Measurements from ENCODE around the gene DCUN1D3. TPM values are rescaled to one million over a fixed set of nuclear protein-coding genes. Genes with fewer than 3 reads are reported as not detected.

Gene DCUN1D3
- total RNA-seq, 1 donor from 2014 or later: 12.9 TPM

GRCh38 chr16:20944861-20945574, 44.9 kb upstream of the DCUN1D3 start:
- DNase-seq (ENCODE audit: extremely low spot score, unreplicated experiment): no peak
- Mint-ChIP-seq H3K4me3 (no peak overlapping the region), H3K27ac (no peak overlapping the region), H3K9me3 (no peaks in the 10 kb centered on the region), H3K4me1 (ENCODE audit: unreplicated experiment) (no peaks in the 10 kb centered on the region), H3K36me3 (no peaks in the 10 kb centered on the region), H3K27me3 (no peaks in the 10 kb centered on the region)
- TF ChIP-seq CTCF (conservative IDR thresholded peaks at IDR 0.05): no peak

- no peaks in the 10 kb centered on the region for H3K36me3 Mint-ChIP-seq
- no peaks in the 10 kb centered on the region for H3K27me3 Mint-ChIP-seq
- no peak for DNase-seq (ENCODE audit: extremely low spot score, unreplicated experiment)
- no peak for TF ChIP-seq CTCF (conservative IDR thresholded peaks at IDR 0.05)
- no peak overlapping the region for H3K27ac Mint-ChIP-seq
- H3K9me3 Mint-ChIP-seq: no peaks in the 10 kb centered on the region
- no peak overlapping the region for H3K4me3 Mint-ChIP-seq
- H3K4me1 Mint-ChIP-seq (ENCODE audit: unreplicated experiment): no peaks in the 10 kb centered on the region
These were observed 42.1 kb upstream of the DCUN1D3 start for GRCh38 chr16:20942256-20942655.

GRCh38 chr16:20941636-20941926, 41.4 kb upstream of the DCUN1D3 start:
- Mint-ChIP-seq H3K27ac (no peak overlapping the region), H3K4me1 (ENCODE audit: unreplicated experiment) (no peaks in the 10 kb centered on the region), H3K9me3 (no peaks in the 10 kb centered on the region), H3K36me3 (no peaks in the 10 kb centered on the region), H3K4me3 (no peak overlapping the region), H3K27me3 (no peaks in the 10 kb centered on the region)
- DNase-seq (ENCODE audit: extremely low spot score, unreplicated experiment): no peak
- no peak for TF ChIP-seq CTCF (conservative IDR thresholded peaks at IDR 0.05)

GRCh38 chr16:20940871-20941635, 40.9 kb upstream of the DCUN1D3 start:
- Mint-ChIP-seq H3K27ac (no peak overlapping the region), H3K9me3 (no peaks in the 10 kb centered on the region), H3K4me3 (no peak overlapping the region), H3K27me3 (no peaks in the 10 kb centered on the region), H3K4me1 (ENCODE audit: unreplicated experiment) (no peaks in the 10 kb centered on the region), H3K36me3 (no peaks in the 10 kb centered on the region)
- DNase-seq (ENCODE audit: extremely low spot score, unreplicated experiment): no peak
- no peak for TF ChIP-seq CTCF (conservative IDR thresholded peaks at IDR 0.05)

GRCh38 chr16:20939611-20940010, 39.5 kb upstream of the DCUN1D3 start:
- no peak overlapping the region for H3K27ac Mint-ChIP-seq
- H3K4me1 Mint-ChIP-seq (ENCODE audit: unreplicated experiment): no peaks in the 10 kb centered on the region
- no peak for TF ChIP-seq CTCF (conservative IDR thresholded peaks at IDR 0.05)
- DNase-seq (ENCODE audit: extremely low spot score, unreplicated experiment): no peak
- H3K4me3 Mint-ChIP-seq: no peak overlapping the region
- no peaks in the 10 kb centered on the region for H3K27me3 Mint-ChIP-seq
- no peaks in the 10 kb centered on the region for H3K9me3 Mint-ChIP-seq
- no peaks in the 10 kb centered on the region for H3K36me3 Mint-ChIP-seq
